Hepatocyte (in vitro differentiated cells): ENCODE measurements around the gene FBXO11.

Experiments
- CTCF ChIP-seq: fragments of 200-600 bp; sonication (generic); IDR thresholded peaks from 2 replicates; pipeline ENCODE4 v1.5.1; 2016; ENCODE audit warnings: antibody characterized with exemption, mild to moderate bottlenecking; ENCODE audit not compliant: poor library complexity
- EZH2phosphoT487 ChIP-seq: fragments of 200-600 bp; sonication (generic); IDR thresholded peaks from one replicate; pipeline ENCODE4 v1.6.1; 2018; ENCODE audit warnings: antibody characterized with exemption, mild to moderate bottlenecking, low read depth, moderate library complexity; ENCODE audit not compliant: unreplicated experiment, severe bottlenecking

- no peak for TF ChIP-seq CTCF
- no peak for TF ChIP-seq EZH2phosphoT487
Observed at GRCh38 chr2:47818777-47819176, 87.5 kb downstream of the FBXO11 start.
